ENCODE results near the gene TGIF1.
"Not testable (repeated sequence)": the region's sequence is repeated elsewhere in the genome, so short reads cannot be mapped to it uniquely, and the experiment has no call there.

TGIF1 gene

DNA sequence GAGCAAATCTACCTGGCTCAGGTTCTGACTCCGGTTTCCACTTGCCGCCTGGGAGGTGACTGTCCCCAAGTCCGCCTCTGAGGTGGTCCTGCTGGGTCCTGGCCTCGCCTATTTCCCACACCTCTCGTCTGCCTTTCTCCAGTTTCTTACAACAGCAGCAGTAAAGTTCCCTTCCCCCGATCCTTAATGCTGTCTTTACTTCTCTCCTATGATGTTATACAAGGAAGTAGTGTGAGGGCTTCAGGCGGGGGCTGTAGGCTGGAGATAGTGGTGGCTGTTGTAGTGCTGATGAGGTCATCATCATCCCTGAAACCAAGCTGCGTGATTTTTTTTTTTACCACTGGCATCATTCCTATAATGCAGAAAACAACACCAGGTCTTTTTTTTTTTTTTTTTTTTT, 18.9 kb downstream of the TGIF1 start:
- no peak overlapping the region for H3K4me3 Mint-ChIP-seq
- H3K36me3 Mint-ChIP-seq (ENCODE audit: low read depth): no peaks in the 10 kb centered on the region
- H3K27ac Mint-ChIP-seq: no peak overlapping the region
- H3K27me3 Mint-ChIP-seq (ENCODE audit: low read depth): peaks cover 7% of the 10 kb centered on the region
- no peak for TF ChIP-seq CTCF (IDR thresholded peaks at IDR 0.05; ENCODE audit: unreplicated experiment in 3 of 3)
- peaks cover 3% of the 10 kb centered on the region for H3K9me3 Mint-ChIP-seq
- peaks cover 9% of the 10 kb centered on the region for H3K4me1 Mint-ChIP-seq

GRCh38 chr18:3471141-3471648, 21.2 kb downstream of the TGIF1 start:
- H3K27me3 Mint-ChIP-seq (ENCODE audit: low read depth): peaks cover 7% of the 10 kb centered on the region
- no peak overlapping the region for H3K27ac Mint-ChIP-seq
- H3K4me3 Mint-ChIP-seq: no peak overlapping the region
- peaks cover 5% of the 10 kb centered on the region for H3K4me1 Mint-ChIP-seq
- no peak for TF ChIP-seq CTCF (IDR thresholded peaks at IDR 0.05; ENCODE audit: unreplicated experiment in 3 of 3)
- H3K9me3 Mint-ChIP-seq: peaks cover 10% of the 10 kb centered on the region
- peaks cover 6% of the 10 kb centered on the region for H3K36me3 Mint-ChIP-seq (ENCODE audit: low read depth)

DNA sequence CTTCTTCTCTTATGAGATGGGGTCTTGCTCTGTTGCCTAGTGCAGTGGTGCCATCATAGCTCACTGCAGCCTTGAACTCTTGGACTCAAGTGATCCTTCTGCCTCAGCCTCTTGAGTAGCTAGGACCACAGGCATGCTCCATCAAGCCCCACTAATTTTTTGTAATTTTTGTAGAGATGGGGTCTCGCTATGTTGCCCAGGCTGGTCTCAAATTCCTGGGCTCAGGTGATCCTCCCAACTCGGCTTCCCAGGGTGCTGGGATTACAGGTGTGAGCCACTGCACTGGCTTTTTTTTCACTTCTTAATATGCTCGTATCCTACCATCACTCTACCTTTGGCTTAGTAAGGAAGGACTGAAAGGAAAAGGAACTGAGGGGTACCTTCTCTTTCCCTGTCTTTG, 22.1 kb downstream of the TGIF1 start:
- H3K4me1 Mint-ChIP-seq; H3K27me3 Mint-ChIP-seq (ENCODE audit: low read depth); H3K27ac Mint-ChIP-seq; H3K36me3 Mint-ChIP-seq (ENCODE audit: low read depth); H3K4me3 Mint-ChIP-seq: not testable (repeated sequence)
- peaks cover 10% of the 10 kb centered on the region for H3K9me3 Mint-ChIP-seq

DNA sequence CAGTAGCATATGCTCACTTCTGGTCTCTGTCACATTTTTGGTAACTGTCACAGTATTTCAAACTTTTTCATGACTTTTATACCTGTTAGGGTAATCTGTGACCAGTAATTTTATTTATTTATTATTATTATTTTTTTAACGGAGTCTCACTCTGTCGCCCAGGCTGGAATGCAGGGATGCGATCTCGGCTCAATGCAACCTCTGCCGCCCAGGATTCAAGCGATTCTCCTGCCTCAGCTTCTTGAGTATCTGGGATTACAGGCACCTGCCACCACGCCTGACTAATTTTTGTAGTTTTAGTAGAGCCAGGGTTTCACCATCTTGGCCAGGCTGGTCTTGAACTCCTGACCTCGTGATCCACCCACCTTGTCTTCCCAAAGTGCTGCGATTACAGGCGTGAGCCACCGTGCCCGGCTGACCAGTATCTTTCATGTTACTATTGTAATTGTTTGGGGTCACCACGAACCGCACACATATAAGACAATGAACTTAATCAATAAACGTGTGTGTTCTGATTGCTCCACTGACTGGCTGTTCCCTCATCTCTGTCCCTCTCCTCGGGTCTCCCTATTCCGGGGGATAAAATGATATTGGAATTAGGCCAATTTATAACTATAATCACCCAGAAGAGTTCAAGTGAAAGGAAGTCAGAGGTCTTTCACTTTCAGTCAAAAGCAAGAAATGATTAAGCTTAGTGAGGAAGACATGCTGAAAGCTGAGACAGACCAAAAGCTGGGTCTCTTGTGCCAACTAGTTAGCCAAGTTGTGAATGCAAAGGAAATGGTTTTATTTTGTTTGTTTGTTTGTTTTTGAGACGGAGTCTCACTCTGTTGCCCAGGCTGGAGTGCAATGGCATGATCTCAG, 22.9 kb downstream of the TGIF1 start:
- TF ChIP-seq CTCF (IDR thresholded peaks at IDR 0.05; ENCODE audit: unreplicated experiment in 3 of 3): no peak
- H3K4me3 Mint-ChIP-seq: no peak overlapping the region
- no peaks in the 10 kb centered on the region for H3K4me1 Mint-ChIP-seq
- peaks cover 7% of the 10 kb centered on the region for H3K27me3 Mint-ChIP-seq (ENCODE audit: low read depth)
- H3K9me3 Mint-ChIP-seq: peaks cover 10% of the 10 kb centered on the region
- H3K36me3 Mint-ChIP-seq (ENCODE audit: low read depth): peaks cover 6% of the 10 kb centered on the region
- no peak overlapping the region for H3K27ac Mint-ChIP-seq

DNA sequence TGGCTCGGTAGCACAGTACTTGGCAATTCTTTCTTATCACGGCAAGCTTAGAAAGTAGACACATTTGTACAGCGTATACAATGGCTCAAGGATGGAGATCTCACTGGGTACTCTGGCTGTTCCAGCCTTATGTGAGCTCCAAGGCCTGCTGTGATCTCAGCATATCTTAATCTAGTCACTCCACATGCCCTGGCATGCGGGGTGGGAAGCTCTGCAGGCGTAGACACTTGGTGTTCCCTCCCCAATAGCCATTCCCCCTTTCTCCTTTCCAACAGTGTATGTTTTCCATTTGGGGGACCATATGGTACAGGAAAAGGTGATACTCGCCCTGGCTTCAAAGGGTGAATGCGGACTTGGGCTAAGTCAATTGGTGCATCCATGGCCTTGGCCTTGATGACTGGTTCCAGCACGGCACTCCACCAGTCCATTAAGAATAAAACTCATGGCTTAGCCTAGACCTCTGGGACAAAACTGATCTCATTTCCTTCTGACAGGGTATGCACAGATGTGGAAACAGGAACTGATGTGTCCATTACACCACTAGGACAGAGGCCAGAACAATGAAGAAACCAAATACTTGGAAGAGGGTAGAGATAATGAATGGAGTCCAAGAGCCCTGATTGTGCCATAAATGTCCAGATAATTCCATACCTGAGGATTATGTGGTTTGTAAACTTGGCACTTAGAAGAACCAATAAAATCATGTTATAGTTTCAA, 28.4 kb downstream of the TGIF1 start:
- TF ChIP-seq CTCF (IDR thresholded peaks at IDR 0.05; ENCODE audit: unreplicated experiment in 3 of 3): no peak
- peaks cover 6% of the 10 kb centered on the region for H3K36me3 Mint-ChIP-seq (ENCODE audit: low read depth)
- no peaks in the 10 kb centered on the region for H3K27me3 Mint-ChIP-seq (ENCODE audit: low read depth)
- peaks cover 7% of the 10 kb centered on the region for H3K9me3 Mint-ChIP-seq
- peaks cover 12% of the 10 kb centered on the region for H3K4me1 Mint-ChIP-seq
- no peak overlapping the region for H3K27ac Mint-ChIP-seq
- H3K4me3 Mint-ChIP-seq: no peak overlapping the region

DNA sequence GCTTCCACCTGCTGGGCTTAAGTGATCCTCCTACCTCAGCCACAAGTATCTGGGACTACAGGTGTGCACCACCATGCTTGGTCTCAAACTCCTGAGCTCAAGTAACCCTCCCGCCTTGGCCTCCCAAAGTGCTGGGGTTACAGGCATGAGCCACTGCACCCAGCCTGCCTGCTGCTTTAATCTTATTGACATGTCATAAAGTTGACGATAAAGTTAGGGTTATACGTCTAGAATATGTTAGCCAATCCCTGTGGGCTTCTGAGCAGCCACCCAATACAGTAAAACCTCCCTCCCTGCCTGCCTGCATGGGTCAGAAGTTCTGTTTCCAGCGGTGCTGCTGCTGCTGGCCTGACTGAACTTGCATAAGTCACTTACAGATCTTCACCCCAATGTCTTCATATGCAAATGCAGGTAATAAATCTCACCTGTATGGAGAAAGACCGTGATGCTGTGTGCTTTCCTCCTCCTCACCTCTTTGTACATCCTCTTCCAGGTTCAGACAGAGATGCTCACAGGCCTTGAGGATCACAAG, 30.1 kb downstream of the TGIF1 start:
- Mint-ChIP-seq H3K4me3 (no peak overlapping the region), H3K27ac (no peak overlapping the region), H3K27me3 (ENCODE audit: low read depth) (no peaks in the 10 kb centered on the region), H3K36me3 (ENCODE audit: low read depth) (peaks cover 1% of the 10 kb centered on the region), H3K4me1 (peaks cover 17% of the 10 kb centered on the region), H3K9me3 (peaks cover 2% of the 10 kb centered on the region)
- TF ChIP-seq CTCF (IDR thresholded peaks at IDR 0.05; ENCODE audit: unreplicated experiment in 3 of 3): no peak
